NCI-H187 (cell line): ENCODE data around the gene CACHD1.
A peak's percentile ranks its signal among the peaks of the same experiment; 100 is the strongest.
"Not testable (repeated sequence)": the region's sequence is repeated elsewhere in the genome, so short reads cannot be mapped to it uniquely, and the experiment has no call there.

Experiments used
- DNase-seq, 2 experiments: peaks; one replicate each; lab custom pipeline; 2025; lab: John Stamatoyannopoulos, UW

CACHD1 gene

GRCh38 chr1:64590316-64590715, 120.4 kb downstream of the CACHD1 start:
- DNase-seq: no peak

GRCh38 chr1:64594446-64594845, 124.5 kb downstream of the CACHD1 start:
- DNase-seq: no peak

- no peak for DNase-seq
Observed at GRCh38 chr1:64595871-64596515, 126.1 kb downstream of the CACHD1 start.

- DNase-seq: no peak
Observed at GRCh38 chr1:64597113-64597512, 127.2 kb downstream of the CACHD1 start.

- no peak for DNase-seq
Observed at GRCh38 chr1:64598100-64598571, 128.2 kb downstream of the CACHD1 start.

- DNase-seq: no peak
Observed at GRCh38 chr1:64599242-64599641, 129.3 kb downstream of the CACHD1 start.

GRCh38 chr1:64601207-64601606, 131.3 kb downstream of the CACHD1 start:
- DNase-seq: no peak

- DNase-seq: no peak
Observed at GRCh38 chr1:64608005-64608650, 138.2 kb downstream of the CACHD1 start.

GRCh38 chr1:64608651-64609048, 138.7 kb downstream of the CACHD1 start:
- DNase-seq: no peak

GRCh38 chr1:64610950-64611349, 141.0 kb downstream of the CACHD1 start:
- not testable (repeated sequence) for DNase-seq

GRCh38 chr1:64616039-64616438, 146.1 kb downstream of the CACHD1 start:
- peak in 1 of 2 experiments; percentile 13 for DNase-seq

GRCh38 chr1:64623750-64624191, 153.8 kb downstream of the CACHD1 start:
- DNase-seq: no peak

- DNase-seq: no peak
Observed at GRCh38 chr1:64624218-64624713, 154.3 kb downstream of the CACHD1 start.

- no peak for DNase-seq
Observed at GRCh38 chr1:64624808-64625207, 154.9 kb downstream of the CACHD1 start.

- no peak for DNase-seq
Observed at GRCh38 chr1:64630611-64631010, 160.7 kb downstream of the CACHD1 start.

- DNase-seq: no peak
Observed at GRCh38 chr1:64631346-64632034, 161.6 kb downstream of the CACHD1 start.

GRCh38 chr1:64632936-64633335, 163.0 kb downstream of the CACHD1 start:
- no peak for DNase-seq

GRCh38 chr1:64645735-64646134, 175.8 kb downstream of the CACHD1 start:
- DNase-seq: no peak

GRCh38 chr1:64650411-64650810, 180.5 kb downstream of the CACHD1 start:
- DNase-seq: no peak

GRCh38 chr1:64651841-64652240, 181.9 kb downstream of the CACHD1 start:
- DNase-seq: no peak

- DNase-seq: no peak
Observed at GRCh38 chr1:64653466-64653865, 183.5 kb downstream of the CACHD1 start.

GRCh38 chr1:64654519-64655341, 184.8 kb downstream of the CACHD1 start:
- no peak for DNase-seq
